ENCODE results near the gene CAT.

Gene CAT

GRCh38 chr11:34433899-34434298 lies 4.8 kb upstream of the CAT start:
- H3K4me3 ChIP-seq = no peak overlapping the region
- TF ChIP-seq CTCF (IDR thresholded peaks at IDR 0.05) = no peak
- H3K27ac ChIP-seq = no peak overlapping the region
- DNase-seq (ENCODE audit: low spot score) = no peak

GRCh38 chr11:34437224-34438125 lies 1.3 kb upstream of the CAT start:
- peak overlapping the region; percentile 88 for H3K4me3 ChIP-seq
- TF ChIP-seq CTCF (IDR thresholded peaks at IDR 0.05) = no peak
- no peak overlapping the region for H3K27ac ChIP-seq
- DNase-seq (ENCODE audit: low spot score) = no peak

- Histone ChIP-seq H3K27ac (peak overlapping the region; percentile 85 to 96), H3K4me3 (peak overlapping the region; percentile 88)
- TF ChIP-seq CTCF (IDR thresholded peaks at IDR 0.05) = no peak
- DNase-seq (ENCODE audit: low spot score) = no peak
These were observed 970 bp downstream of the CAT start for GRCh38 chr11:34439610-34440198.

- H3K27ac ChIP-seq = no peak overlapping the region
- DNase-seq (ENCODE audit: low spot score) = no peak
- no peak for TF ChIP-seq CTCF (IDR thresholded peaks at IDR 0.05)
- H3K4me3 ChIP-seq = peak overlapping the region; percentile 34
These were observed 3.1 kb downstream of the CAT start for GRCh38 chr11:34441814-34442213.

- TF ChIP-seq CTCF (IDR thresholded peaks at IDR 0.05) = no peak
- DNase-seq (ENCODE audit: low spot score) = no peak
- H3K27ac ChIP-seq = no peak overlapping the region
- H3K4me3 ChIP-seq = no peak overlapping the region
These were observed 4.4 kb downstream of the CAT start for GRCh38 chr11:34443136-34443535.

GRCh38 chr11:34444428-34444827 lies 5.7 kb downstream of the CAT start:
- no peak for DNase-seq (ENCODE audit: low spot score)
- Histone ChIP-seq H3K27ac (no peak overlapping the region), H3K4me3 (no peak overlapping the region)
- no peak for TF ChIP-seq CTCF (IDR thresholded peaks at IDR 0.05)

- H3K4me3 ChIP-seq = no peak overlapping the region
- no peak for TF ChIP-seq CTCF (IDR thresholded peaks at IDR 0.05)
- H3K27ac ChIP-seq = no peak overlapping the region
- DNase-seq (ENCODE audit: low spot score) = no peak
These were observed 7.2 kb downstream of the CAT start for GRCh38 chr11:34445956-34446355.

Data from coronary artery (tissue), 2 donors.